GM12878 (cell line): ENCODE results near the gene PGAP3. TPM values are rescaled to one million over a fixed set of nuclear protein-coding genes. Genes with fewer than 3 reads are reported as not detected.

Source experiments
- ATAC-seq: fragments of 200-7000 bp; cut with Tn5 transposase; 3 replicates; pipeline ENCODE4 v1.9.1; 2020; ENCODE audit warnings: mild to moderate bottlenecking, moderate library complexity
- BruUV-seq: library from RNA; stranded (reverse); fragments of 400-500 nt; replicated peaks from 2 replicates; lab custom pipeline; 2021; lab: Mats Ljungman, UMichigan
- CTCF ChIA-PET: fragments of 300-600 bp; sonication (Branson Sonifier 250); formaldehyde crosslinking; extraction: SDS; loops from one replicate; lab custom pipeline; 2021; ENCODE audit warnings: inconsistent platforms; lab: Yijun Ruan, JAX
- POLR2A ChIA-PET: fragments of 350-600 bp; formaldehyde crosslinking; extraction: SDS; loops from one replicate; lab custom pipeline; 2021; ENCODE audit warnings: inconsistent platforms; lab: Charles Lee
- RAD21 ChIA-PET: fragments of 300-600 bp; sonication (Branson Sonifier 250); formaldehyde crosslinking; loops from one replicate; lab custom pipeline; 2023; ENCODE audit warnings: antibody characterized with exemption; ENCODE audit not compliant: unreplicated experiment; lab: Charles Lee
- SMC1A ChIA-PET: fragments of 300-600 bp; sonication (Branson Sonifier 250); formaldehyde crosslinking; loops from one replicate; lab custom pipeline; 2023; ENCODE audit not compliant: unreplicated experiment, uncharacterized antibody; lab: Charles Lee
- DNase-seq: peaks from one replicate; pipeline ENCODE4 v3.0.0-alpha.2; 2011; ENCODE audit warnings: low read depth, low spot score
- FAIRE-seq: peaks from 3 replicates; lab custom pipeline; 2011; peaks lifted over from hg19 to GRCh38; lab: Jason Lieb, UNC
- H2AFZ ChIP-seq: 2 replicates; pipeline ENCODE4 v1.6.0; 2011; ENCODE audit warnings: low read depth, low read length, control low read depth; ENCODE audit not compliant: control insufficient read depth
- H3K27ac ChIP-seq: 2 replicates; pipeline ENCODE4 v1.5.1; 2011; ENCODE audit warnings: control low read depth; ENCODE audit not compliant: control insufficient read depth, insufficient read depth
- H3K27me3 ChIP-seq, 2 experiments: replicated peaks in 1 of 2; 2 replicates each; pipeline versions ENCODE4 v1.6.0 to v1.6.1; 2011; ENCODE audit warnings: low read length in 1 of 2; ENCODE audit not compliant: control insufficient read depth in 2 of 2, insufficient read depth in 2 of 2
- H3K36me3 ChIP-seq, 2 experiments: 2 replicates each; pipeline ENCODE4 v1.5.1; 2011; ENCODE audit warnings: low read length in 1 of 2; ENCODE audit not compliant: control insufficient read depth in 2 of 2, insufficient read depth in 2 of 2
- H3K4me1 ChIP-seq: 2 replicates; pipeline ENCODE4 v1.6.1; 2011; ENCODE audit warnings: mild to moderate bottlenecking, low read length, moderate library complexity, mixed read lengths; ENCODE audit not compliant: control insufficient read depth, insufficient read depth
- H3K4me2 ChIP-seq: 2 replicates; pipeline ENCODE4 v1.6.0; 2011; ENCODE audit warnings: control low read depth; ENCODE audit not compliant: control insufficient read depth, insufficient read depth
- H3K4me3 ChIP-seq: fragments of 200-600 bp; sonication (generic); 2 replicates; pipeline ENCODE4 v1.5.1; 2016
- H3K79me2 ChIP-seq: 2 replicates; pipeline ENCODE4 v1.6.0; 2011; ENCODE audit warnings: low read length; ENCODE audit not compliant: control insufficient read depth, insufficient read depth
- H3K9ac ChIP-seq: 2 replicates; pipeline ENCODE4 v1.8.0; 2011; ENCODE audit warnings: low read length, control low read depth, mixed read lengths; ENCODE audit not compliant: control insufficient read depth, insufficient read depth
- H3K9me3 ChIP-seq: replicated peaks from 3 replicates; pipeline ENCODE4 v1.5.1; 2011; ENCODE audit warnings: mild to moderate bottlenecking, low read length; ENCODE audit not compliant: control insufficient read depth, insufficient read depth
- H4K20me1 ChIP-seq: 2 replicates; pipeline ENCODE4 v1.6.0; 2011; ENCODE audit not compliant: control insufficient read depth, insufficient read depth
- GATAD2B ChIP-seq: fragments of 450-650 bp; conservative IDR thresholded peaks from 2 replicates; pipeline ENCODE4 v1.6.1; 2017; ENCODE audit warnings: low read depth, mild to moderate bottlenecking, moderate library complexity
- JUNB ChIP-seq: IDR thresholded peaks from 2 replicates; pipeline ENCODE4 v1.6.1; 2016; ENCODE audit warnings: antibody characterized with exemption, mild to moderate bottlenecking
- NFYB ChIP-seq: IDR thresholded peaks from 2 replicates; pipeline ENCODE4 v1.6.1; 2011; ENCODE audit warnings: low read depth, mild to moderate bottlenecking, low read length, improper control_type of control experiment, moderate library complexity; ENCODE audit not compliant: insufficient read depth
- NR2C1 ChIP-seq: fragments of 450-650 bp; IDR thresholded peaks from 2 replicates; pipeline ENCODE4 v1.6.1; 2017; ENCODE audit warnings: antibody characterized with exemption, mild to moderate bottlenecking, moderate library complexity
- POLR2AphosphoS2 ChIP-seq: IDR thresholded peaks from 2 replicates; pipeline ENCODE4 v1.6.1; 2011; ENCODE audit warnings: low read depth, mild to moderate bottlenecking, low read length, improper control_type of control experiment, moderate library complexity
- POLR2AphosphoS5 ChIP-seq: IDR thresholded peaks from 2 replicates; pipeline ENCODE4 v1.6.1; 2011; ENCODE audit warnings: mild to moderate bottlenecking, low read length, inconsistent platforms
- RUNX3 ChIP-seq: IDR thresholded peaks from 2 replicates; pipeline ENCODE4 v1.6.1; 2012; ENCODE audit warnings: low read length, inconsistent platforms
- SREBF2 ChIP-seq: IDR thresholded peaks from 2 replicates; pipeline ENCODE4 v1.6.1; 2012; ENCODE audit warnings: mild to moderate bottlenecking, low read length
- TAF1 ChIP-seq: IDR thresholded peaks from 2 replicates; pipeline ENCODE4 v1.6.1; 2011; ENCODE audit warnings: mild to moderate bottlenecking, low read depth, low read length, borderline replicate concordance
- TCF12 ChIP-seq: IDR thresholded peaks from 2 replicates; pipeline ENCODE4 v1.6.1; 2011; ENCODE audit warnings: low read depth, mild to moderate bottlenecking, low read length
- YBX1 ChIP-seq: fragments of 450-650 bp; IDR thresholded peaks from 2 replicates; pipeline ENCODE4 v1.6.1; 2016; ENCODE audit warnings: antibody characterized with exemption
- WGBS: methylation state at CpG from one replicate; pipeline ENCODE4 v1.1.6; 2016; ENCODE audit warnings: low lambda C conversion rate; ENCODE audit not compliant: insufficient replicate concordance, insufficient coverage; ENCODE audit errors: missing lambda C conversion rate; 5-methylcytosine and 5-hydroxymethylcytosine counted together
- in situ Hi-C: fragments of 300-500 bp; cut with MboI; formaldehyde crosslinking; loops from 9 replicates; pipeline ENCODE4 v1.14.3; 2018; ENCODE audit warnings: mixed read lengths
- intact Hi-C: fragments of 100-400 bp; cut with micrococcal nuclease; formaldehyde crosslinking; loops from one replicate; pipeline ENCODE4 v1.14.2; 2022; ENCODE audit not compliant: unreplicated experiment
- polyA plus RNA-seq, 11 experiments: library from polyadenylated mRNA; depleted of rRNA in 4 of 11; unstranded in 6 of 11; stranded (reverse) in 5 of 11; fragments of >200 nt; fragmentation: Nextera tagmentation in 4 of 11; fragmentation: Illumina TruSeq in 1 of 11; extraction: Ambion mirVana in 4 of 11; extraction: Trizol in 1 of 11; gene quantifications; 1 replicate in 1 of 11; 2 replicates in 10 of 11; pipeline versions ENCODE4 v1.2.1 to v1.2.3, GENCODE V29; 2011 to 2016; ENCODE audit warnings: inconsistent platforms in 2 of 11, missing spikeins in 2 of 11, low read depth in 1 of 11
- total RNA-seq, 4 experiments: library from RNA; depleted of rRNA in 3 of 4; stranded (reverse); fragments of >200 nt in 3 of 4; fragmentation: Illumina TruSeq in 1 of 4; extraction: Trizol in 1 of 4; gene quantifications; 2 replicates each; pipeline versions ENCODE4 v1.2.1 to v1.2.3, GENCODE V29; 2013 to 2021
- TF ChIP-seq, protein P1 (sequence below): fragments of 150-350 bp; IDR thresholded peaks from 2 replicates; pipeline ENCODE4 v1.6.1; 2014; ENCODE audit warnings: mild to moderate bottlenecking, low read depth, low read length
- TF ChIP-seq, protein P2 (sequence below): IDR thresholded peaks from 2 replicates; pipeline ENCODE4 v1.6.1; 2012; ENCODE audit warnings: low read depth, low read length, improper control_type of control experiment
- TF ChIP-seq, protein P3 (sequence below): fragments of 450-650 bp; IDR thresholded peaks from 2 replicates; pipeline ENCODE4 v1.6.1; 2018; ENCODE audit warnings: borderline replicate concordance, mild to moderate bottlenecking; ENCODE audit not compliant: partially characterized antibody
- TF ChIP-seq, protein P4 (sequence below): fragments of 450-650 bp; formaldehyde crosslinking; IDR thresholded peaks from 2 replicates; pipeline ENCODE4 v1.4.0; 2022; ENCODE audit warnings: mild to moderate bottlenecking, moderate library complexity

PGAP3 gene
- total and polyA plus RNA-seq, 10 of the 15 experiments (the other 5 are each of a cell fraction or from before 2014, with no cell fraction given): 0.21 to 10.0 (median 5.3) TPM

DNA sequence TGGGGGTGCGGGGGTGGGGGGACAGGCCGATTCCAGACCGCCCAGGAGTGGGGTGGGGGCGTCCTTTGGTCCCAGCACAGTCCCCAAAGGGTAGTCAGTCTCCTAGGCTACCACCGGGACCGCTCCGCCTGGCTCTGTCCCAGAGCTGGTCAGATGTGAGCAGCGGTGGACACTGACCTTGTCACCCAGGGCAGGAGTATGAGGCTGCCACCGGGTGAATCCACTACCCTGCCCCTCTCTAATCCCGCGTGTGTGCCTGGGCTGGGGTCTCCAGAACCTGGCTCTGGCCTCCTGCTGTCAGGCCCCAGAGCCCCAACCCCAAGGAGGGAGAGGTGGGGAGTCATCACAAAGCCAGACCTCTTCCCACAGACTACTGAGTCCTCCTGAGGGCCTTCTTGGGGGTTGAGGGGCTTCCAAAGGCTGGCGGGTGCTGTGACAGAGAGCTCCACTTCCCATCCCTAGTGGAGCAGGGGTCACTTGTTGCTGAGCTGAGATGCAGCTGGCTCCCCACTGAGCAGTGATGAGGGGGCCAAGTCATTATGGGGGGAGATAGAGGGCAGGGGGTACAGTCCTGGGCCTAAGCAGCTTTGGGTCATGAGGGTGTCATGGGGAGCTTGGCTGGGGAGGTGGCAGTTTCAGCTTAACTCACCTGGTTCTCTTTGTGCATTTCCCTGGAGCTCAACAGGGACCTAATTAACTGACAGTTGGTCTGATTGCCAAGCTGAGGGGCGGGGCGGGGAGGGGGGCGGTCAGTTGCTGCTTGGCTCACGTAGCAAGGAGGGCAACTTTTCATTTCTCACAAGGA is 59.9 kb downstream of the PGAP3 start:
- ATAC-seq: no peak
- Histone ChIP-seq H3K79me2 (no peaks in the 10 kb centered on the region), H3K36me3 (no peaks in the 10 kb centered on the region), H3K4me3 (no peak overlapping the region), H3K27me3 (peaks cover 7 to 8% of the 10 kb centered on the region in 2 experiments), H3K4me1 (no peaks in the 10 kb centered on the region), H2AFZ (no peak overlapping the region), H3K4me2 (no peak overlapping the region), H4K20me1 (no peaks in the 10 kb centered on the region), H3K27ac (no peak overlapping the region), H3K9me3 (no peaks in the 10 kb centered on the region), H3K9ac (no peak overlapping the region)
- intact Hi-C loops: no loop called here
- ChIA-PET POLR2A (interaction anchor here (0.7 kb wide), 1 partner anchor 177 kb away, joined by 4 read pairs; no protein-coding TSS in a partner anchor), SMC1A (interaction anchor here (0.6 kb wide), 1 partner anchor 77 kb away, joined by 3 read pairs; no protein-coding TSS in a partner anchor), CTCF (interaction anchor here (0.5 to 1.2 kb wide), 4 partner anchors 20 to 43 kb away, joined by 3 to 9 read pairs (median 3); no protein-coding TSS in a partner anchor), RAD21 (interaction anchor here (0.6 to 0.7 kb wide), 2 partner anchors 9 to 125 kb away, joined by 3 read pairs; no protein-coding TSS in a partner anchor)
- DNase-seq: no peak
- in situ Hi-C loops: no loop called here
- BruUV-seq: no TSS peak
- FAIRE-seq: no peak
- 64% methylated on average over 12 of the region's 16 CpGs for WGBS
- TF ChIP-seq YBX1 (no peak), TAF1 (no peak), SREBF2 (no peak), GATAD2B (no peak), NFYB (no peak), POLR2AphosphoS5 (no peak), POLR2AphosphoS2 (no peak), JUNB (no peak), TCF12 (no peak), RUNX3 (no peak), NR2C1 (no peak)
- TF ChIP-seq, protein P1, sequence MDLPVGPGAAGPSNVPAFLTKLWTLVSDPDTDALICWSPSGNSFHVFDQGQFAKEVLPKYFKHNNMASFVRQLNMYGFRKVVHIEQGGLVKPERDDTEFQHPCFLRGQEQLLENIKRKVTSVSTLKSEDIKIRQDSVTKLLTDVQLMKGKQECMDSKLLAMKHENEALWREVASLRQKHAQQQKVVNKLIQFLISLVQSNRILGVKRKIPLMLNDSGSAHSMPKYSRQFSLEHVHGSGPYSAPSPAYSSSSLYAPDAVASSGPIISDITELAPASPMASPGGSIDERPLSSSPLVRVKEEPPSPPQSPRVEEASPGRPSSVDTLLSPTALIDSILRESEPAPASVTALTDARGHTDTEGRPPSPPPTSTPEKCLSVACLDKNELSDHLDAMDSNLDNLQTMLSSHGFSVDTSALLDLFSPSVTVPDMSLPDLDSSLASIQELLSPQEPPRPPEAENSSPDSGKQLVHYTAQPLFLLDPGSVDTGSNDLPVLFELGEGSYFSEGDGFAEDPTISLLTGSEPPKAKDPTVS: no peak
- TF ChIP-seq, protein P2, sequence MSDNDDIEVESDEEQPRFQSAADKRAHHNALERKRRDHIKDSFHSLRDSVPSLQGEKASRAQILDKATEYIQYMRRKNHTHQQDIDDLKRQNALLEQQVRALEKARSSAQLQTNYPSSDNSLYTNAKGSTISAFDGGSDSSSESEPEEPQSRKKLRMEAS: no peak
- TF ChIP-seq, protein P3, sequence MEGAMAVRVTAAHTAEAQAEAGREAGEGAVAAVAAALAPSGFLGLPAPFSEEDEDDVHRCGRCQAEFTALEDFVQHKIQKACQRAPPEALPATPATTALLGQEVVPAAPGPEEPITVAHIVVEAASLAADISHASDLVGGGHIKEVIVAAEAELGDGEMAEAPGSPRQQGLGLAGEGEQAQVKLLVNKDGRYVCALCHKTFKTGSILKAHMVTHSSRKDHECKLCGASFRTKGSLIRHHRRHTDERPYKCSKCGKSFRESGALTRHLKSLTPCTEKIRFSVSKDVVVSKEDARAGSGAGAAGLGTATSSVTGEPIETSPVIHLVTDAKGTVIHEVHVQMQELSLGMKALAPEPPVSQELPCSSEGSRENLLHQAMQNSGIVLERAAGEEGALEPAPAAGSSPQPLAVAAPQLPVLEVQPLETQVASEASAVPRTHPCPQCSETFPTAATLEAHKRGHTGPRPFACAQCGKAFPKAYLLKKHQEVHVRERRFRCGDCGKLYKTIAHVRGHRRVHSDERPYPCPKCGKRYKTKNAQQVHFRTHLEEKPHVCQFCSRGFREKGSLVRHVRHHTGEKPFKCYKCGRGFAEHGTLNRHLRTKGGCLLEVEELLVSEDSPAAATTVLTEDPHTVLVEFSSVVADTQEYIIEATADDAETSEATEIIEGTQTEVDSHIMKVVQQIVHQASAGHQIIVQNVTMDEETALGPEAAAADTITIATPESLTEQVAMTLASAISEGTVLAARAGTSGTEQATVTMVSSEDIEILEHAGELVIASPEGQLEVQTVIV: no peak
- TF ChIP-seq, protein P4, sequence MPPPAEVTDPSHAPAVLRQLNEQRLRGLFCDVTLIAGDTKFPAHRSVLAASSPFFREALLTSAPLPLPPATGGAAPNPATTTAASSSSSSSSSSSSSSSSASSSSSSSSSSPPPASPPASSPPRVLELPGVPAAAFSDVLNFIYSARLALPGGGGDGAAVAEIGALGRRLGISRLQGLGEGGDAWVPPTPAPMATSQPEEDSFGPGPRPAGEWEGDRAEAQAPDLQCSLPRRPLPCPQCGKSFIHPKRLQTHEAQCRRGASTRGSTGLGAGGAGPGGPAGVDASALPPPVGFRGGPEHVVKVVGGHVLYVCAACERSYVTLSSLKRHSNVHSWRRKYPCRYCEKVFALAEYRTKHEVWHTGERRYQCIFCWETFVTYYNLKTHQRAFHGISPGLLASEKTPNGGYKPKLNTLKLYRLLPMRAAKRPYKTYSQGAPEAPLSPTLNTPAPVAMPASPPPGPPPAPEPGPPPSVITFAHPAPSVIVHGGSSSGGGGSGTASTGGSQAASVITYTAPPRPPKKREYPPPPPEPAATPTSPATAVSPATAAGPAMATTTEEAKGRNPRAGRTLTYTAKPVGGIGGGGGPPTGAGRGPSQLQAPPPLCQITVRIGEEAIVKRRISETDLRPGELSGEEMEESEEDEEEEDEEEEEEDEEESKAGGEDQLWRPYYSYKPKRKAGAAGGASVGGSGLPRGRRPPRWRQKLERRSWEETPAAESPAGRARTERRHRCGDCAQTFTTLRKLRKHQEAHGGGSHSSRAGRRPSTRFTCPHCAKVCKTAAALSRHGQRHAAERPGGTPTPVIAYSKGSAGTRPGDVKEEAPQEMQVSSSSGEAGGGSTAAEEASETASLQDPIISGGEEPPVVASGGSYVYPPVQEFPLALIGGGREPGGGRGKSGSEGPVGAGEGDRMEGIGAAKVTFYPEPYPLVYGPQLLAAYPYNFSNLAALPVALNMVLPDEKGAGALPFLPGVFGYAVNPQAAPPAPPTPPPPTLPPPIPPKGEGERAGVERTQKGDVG (CRISPR knock-in tag): no peak
